NCI-H2081 treated with DMSO at 0.1 percent for 48 hours (cell line): Measurements from ENCODE around the gene TUBB1.
"Not testable (repeated sequence)": the region's sequence is repeated elsewhere in the genome, so short reads cannot be mapped to it uniquely, and the experiment has no call there.

Source experiments
- DNase-seq: peaks from one replicate; lab custom pipeline; 2025; lab: John Stamatoyannopoulos, UW

The TUBB1 gene

DNA sequence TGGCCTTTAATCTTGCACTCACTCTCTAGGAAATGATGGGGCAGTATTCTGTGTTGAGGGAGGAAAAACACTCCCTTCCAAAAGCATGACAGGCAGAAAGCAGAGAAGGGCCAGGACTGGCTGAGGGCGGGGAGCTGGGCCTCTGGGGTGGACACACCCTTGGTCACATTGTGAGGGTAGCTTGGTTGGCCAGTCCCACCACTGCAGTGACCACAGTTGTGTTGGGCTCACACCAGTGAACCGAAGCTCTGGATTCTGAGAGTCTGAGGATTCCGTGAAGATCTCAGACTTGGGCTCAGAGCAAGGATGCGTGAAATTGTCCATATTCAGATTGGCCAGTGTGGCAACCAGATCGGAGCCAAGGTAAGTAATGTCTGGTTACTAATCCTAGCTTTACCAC lies at the start of gene TUBB1:
Gene TUBB1, plus strand, starts transcription at position 213 of the 400 bp plus-strand sequence. Its CDS starts 94 bp downstream, at position 307.
- DNase-seq, result no peak

DNA sequence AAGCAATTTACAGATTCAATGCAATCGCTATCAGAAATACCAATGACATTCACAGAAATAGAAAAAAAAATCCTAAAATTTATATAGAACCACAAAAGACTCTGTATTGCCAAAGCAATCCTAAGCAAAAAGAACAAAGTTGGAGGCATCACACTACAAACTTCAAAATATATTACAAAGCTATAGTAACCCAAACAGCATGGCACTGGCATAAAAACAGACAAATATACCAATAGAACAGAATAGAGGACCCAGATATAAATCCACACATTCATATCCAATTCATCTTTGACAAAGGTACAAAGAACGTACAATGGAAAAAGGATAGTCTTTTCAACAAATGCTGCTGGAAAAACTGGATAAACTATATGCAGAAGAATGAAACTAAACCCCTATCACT lies 49.8 kb upstream of the TUBB1 start:
- DNase-seq, result no peak

DNA sequence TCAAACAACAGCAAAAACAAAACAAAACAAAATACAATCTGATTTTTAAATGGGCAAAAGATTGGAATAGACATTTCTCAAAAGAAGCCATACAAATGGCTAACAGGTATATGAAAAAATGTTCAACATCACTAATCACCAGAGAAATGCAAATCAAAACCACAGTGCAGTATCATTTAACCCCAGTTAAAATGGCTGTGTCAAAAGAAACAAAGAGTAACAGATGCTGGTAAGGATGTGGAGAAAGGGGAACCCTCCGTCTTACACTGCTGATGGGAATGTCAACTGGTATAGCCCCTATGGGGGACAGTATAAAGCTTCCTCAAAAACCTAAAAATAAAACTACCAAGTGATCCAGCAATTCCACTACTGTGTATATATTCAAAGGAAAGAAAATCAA lies 49.1 kb upstream of the TUBB1 start:
- DNase-seq, result no peak

DNA sequence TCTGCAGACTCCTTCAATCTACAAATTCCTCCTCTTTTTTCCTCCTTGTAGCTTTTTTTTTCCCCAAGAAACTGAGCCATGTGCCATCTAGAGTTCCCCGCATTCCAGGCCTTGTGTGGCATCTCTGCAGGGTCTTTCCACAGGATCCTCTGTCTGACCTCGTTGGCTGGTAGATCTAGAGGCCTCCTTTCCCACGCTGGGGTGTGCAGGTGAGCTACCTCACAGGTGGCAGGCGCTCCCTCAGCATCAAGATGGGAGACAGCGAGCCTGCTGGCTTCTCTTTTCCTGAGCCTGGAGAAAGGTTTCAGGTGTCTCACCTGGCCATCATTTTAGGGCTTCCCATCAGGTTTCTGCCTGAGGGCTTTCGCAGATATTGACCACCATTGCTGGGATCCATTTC lies 47.8 kb upstream of the TUBB1 start:
- no peak for DNase-seq

DNA sequence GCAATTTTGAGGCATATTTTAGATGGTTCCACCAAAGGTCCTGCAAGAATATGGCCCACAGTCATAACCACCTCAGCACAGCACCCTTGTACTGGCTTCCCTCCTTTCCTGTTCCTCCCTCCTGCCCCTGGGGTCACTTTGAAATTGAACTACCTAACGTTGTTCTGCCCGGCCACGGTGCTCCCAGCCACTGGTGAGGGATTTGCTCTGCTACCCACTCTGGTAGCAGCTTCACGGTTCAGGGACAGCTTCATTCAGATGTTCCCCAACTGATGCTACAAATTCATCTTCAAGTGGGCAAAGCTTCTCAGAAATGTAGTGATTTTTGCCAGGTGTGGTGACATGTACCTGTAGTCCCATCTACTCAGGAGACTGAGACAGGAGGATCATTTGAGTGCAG lies 46.0 kb upstream of the TUBB1 start:
- DNase-seq, result no peak

DNA sequence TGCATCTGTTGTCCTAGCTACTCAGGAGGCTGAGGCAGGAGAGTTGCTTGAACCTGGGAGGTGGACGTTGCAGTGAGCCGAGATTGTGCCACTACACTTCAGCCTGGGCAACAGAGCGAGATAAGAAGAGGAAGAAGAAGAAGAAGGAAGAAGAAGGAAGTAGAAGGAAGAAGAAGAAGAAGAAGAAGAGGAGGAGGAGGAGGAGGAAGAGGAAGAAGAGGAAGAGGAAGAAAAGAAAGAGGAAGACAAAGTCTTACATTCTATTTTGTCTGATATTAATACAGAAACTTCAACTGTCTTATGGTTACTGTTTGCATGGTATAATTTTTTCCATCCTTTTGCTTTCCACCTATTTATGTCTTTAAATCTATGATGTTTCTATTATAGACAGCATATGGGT lies 45.4 kb upstream of the TUBB1 start:
- DNase-seq, result no peak

DNA sequence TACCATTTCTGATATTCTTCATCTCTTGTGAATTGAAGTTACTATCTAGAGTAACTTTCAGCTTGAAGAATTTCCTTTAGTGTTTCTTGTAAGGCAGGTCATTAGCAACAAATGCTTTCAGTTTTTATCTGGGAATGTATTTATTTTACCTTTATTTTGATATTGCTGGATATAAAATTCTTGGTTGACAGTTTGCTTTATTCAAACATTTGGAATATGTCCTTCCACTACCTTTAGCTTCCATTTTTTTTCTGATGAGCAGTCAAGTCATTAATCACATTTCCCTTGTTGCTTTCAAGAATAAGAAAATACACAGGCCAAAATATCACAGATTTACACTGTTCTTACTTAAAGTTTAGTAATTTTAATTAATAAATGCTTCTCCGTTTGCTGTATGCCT lies 43.9 kb upstream of the TUBB1 start:
- no peak for DNase-seq

DNA sequence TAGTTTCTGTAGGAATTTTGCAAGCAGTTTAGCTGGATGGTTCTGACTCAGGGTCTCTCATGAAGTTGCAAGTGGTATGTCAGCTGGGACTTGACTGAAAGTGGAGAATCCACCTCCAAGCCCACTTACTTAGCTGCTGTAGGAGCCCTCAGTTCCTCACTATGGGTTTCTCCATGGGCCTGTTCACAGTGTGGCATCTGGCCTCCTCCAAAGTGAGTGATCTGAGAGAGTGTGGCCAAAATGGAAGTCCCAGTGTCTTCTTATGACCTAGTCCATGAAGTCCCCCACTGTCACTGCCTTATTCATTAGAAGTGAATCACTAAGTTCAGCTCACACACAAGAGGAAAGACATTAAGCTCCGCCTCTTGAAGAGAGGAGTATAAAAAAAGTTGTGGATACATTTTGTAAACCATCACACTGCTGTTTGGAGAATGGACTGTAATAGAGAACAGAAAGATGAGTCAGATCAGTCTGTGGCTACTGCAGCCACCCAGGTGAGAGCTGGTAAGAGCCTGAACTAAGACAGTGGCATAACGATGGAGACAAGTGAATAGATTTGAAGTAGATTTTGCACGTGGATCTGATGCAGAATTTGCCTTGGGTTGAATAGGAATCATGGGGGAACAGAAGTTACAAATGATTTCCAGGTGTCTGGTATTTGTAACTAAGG lies 43.0 kb upstream of the TUBB1 start:
- no peak for DNase-seq

DNA sequence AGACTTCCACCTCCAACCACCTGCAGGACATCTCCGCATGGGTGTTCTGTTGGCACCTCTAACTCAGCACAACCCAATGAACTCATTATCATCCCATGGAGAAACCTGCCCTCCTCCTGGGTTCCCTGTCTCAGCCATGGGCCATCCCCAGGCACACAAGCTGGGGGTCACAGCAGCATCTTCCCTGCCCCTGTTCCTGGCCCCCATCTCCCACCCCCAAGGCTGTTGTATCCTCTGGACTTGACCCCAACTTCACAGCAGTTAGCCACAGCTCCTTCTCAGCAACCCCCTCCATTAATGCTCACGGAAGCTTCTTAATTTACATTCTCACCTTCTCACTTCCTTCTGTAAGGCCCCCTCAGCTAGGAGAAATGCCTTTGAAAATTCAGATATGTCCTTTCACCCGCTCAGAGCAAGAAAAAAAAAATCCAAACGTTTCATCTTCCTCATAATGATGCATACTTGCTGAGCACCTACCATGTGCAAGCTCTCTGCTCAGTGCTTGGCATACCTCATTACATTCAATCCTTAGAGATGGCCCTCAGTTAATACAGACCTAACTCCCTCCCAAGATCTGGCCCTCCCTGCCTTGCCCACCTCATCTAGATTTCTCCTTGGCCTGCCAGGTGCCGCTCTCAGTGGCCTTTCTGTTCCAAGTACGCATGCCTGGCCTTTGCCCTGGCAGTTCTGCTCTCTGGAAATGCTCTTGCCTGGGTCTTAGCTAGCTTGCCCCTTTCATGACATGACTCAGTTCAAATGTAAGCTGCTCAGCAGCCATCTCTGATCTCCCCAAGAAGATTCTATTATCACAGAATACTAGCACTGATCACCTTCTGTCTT lies 40.7 kb upstream of the TUBB1 start:
- DNase-seq, result no peak

DNA sequence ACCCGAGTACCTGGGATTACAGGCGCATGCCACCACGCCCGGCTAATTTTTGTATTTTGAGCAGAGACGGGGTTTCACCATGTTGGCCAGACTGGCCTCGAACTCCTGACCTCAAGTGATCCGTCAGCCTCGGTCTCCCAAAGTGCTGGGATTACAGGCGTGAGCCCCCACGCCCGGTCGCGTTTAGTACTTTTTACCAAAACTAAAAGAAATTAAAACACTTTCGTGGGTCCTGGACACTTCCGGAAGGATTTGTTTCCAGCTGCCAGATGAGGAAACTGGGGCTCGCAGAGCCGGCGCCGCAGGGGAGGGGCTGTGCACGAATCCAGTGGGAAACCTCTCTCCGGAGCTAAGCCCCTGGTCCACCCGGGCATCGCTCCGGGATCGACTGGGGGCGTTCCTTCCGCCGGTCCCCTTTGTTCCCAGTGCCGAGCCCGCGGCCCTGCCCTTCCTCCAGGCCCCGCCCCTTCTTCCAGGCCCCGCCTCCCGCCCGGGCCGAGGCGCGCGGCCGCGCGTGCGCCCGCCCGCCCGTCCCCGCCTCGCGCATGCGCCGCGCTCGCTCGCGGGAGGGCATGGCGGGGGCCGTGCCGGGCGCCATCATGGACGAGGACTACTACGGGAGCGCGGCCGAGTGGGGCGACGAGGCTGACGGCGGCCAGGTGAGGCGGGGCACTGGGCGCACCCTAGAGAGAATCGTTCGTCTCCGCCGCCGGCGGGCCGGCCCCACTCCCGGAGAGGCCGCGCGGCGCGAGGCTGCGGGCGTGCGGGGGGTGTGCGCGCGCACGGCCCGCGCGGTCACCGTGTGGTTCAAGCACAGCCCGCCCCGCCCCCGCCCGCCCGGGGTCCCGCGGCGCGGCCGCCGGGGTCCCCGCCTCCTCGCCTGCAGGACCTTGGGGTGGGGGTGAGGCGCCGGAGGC lies 38.3 kb upstream of the TUBB1 start, which contains the start of gene NELFCD:
Gene NELFCD, plus strand, starts transcription at position 546 of the 917 bp plus-strand sequence. Its CDS starts 54 bp downstream, at position 600.
- DNase-seq, result peak; percentile 51

DNA sequence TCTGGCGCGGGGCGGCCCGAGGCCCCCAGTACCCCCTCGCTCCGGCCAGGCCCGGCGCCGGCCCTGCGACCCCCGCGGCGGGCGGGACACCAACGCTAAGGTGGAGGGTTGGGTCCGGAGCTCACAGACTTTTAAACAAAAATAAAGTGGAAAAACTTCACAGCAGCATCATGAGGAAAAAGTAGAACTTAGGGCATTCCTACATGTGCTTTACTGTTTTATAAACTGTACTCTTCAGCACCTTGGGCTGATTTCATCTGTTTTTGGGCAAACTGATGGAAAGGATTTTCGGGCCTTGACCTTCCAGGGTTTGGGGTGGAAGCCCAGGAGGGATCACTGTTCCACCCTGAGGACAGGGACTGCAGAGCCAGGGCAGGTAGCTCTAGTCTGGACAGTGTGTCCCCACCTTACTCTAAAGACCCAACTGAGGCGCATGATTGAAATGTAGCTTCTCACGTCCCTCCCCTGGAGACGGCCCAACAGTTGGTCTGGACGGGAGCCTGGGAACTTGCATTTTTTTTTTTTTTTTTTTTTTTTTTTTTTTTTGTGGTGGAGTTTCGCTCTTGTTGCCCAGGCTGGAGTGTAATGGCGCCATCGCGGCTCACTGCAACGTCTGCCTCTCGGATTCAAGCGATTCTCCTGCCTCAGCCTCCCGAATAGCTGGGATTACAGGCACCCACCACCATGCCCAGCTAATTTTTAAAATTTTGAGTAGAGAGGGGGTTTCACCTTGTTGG lies 37.4 kb upstream of the TUBB1 start:
- DNase-seq, result no peak

DNA sequence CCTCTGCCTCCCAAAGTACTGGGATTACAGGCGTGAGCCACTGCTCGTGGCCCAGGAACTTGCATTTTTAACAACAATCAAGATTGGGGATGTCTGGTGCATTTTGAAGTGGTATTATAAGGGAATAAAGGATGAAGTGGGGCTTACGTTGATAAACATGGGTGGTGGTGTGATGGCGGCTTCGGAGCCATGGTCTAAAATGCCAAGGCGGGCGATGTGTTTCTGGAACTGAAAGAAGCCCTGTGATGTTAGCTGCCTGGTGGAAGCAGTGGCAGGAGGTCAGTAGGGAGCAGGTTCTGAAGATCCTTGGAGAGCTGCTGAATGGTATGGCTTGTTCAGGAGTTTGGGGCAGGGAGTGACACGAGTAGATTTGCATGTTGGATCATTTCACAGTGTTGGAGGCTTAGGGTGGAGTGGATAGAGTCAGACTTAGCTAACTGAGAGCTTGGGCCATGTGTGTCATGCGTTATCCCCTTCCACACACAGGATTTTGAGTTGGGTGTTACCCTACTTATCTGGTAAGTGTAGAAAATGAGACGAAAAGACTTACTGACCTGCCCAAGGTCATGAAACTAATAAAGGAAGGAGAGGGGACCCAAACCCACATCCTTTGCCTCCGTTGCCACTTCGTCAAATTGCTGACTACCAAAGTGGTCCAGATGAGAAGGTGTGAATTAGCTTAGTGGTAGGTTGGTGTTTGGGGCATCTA lies 36.7 kb upstream of the TUBB1 start:
- no peak for DNase-seq

DNA sequence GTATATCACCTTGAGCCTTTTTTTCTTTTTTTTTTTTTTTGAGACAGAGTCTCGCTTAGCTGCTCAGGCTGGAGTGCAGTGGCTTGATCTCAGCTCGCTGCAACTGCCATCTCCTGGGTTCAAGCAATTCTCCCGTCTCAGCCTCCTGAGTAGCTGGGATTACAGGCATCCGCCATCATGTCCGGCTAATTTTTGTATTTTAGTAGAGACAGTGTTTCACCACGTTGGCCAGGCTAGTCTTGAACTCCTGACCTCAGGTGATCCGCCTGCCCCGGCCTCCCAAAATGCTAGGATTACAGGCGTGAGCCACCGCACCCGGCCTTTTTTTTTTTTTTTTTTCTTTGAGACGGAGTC lies 36.1 kb upstream of the TUBB1 start:
- not testable (repeated sequence) for DNase-seq

DNA sequence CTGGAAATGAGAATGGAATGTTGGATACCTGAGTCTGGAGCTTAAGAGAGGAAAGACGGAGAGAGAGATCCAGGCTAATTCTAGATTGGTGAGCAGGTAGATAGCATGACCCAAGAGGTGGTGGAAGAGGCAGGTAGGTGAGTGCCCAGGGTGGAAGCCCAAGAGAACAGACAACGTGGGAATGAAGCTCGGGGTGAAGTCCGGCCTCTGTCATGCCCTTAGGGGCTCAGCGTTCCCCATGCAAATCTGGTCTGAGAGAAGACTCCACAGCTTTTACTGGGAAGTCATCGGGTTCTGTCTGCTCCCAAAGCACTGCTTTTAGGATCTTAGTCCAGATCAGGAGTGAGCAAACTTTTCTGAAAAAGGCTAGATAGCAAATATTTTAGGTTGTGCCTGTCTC lies 34.5 kb upstream of the TUBB1 start:
- DNase-seq, result no peak

DNA sequence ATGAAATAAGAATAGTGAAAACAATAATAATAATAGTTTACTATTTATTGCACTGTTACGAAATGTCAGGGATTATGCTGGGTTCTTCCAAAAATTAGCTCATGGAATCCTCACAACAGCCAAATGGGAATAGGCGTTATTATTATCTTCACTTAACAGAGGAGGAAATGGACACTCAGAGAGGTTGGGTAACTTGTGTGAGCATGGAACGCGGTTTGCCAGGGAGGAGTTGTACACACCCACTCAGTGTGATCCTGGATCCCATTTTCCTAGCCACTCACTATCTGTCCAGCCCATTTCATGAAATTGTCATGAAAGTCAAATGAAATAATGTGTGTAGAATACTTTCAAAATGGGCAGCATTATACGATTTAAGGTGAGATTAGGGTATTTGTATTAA lies 33.6 kb upstream of the TUBB1 start:
- no peak for DNase-seq

DNA sequence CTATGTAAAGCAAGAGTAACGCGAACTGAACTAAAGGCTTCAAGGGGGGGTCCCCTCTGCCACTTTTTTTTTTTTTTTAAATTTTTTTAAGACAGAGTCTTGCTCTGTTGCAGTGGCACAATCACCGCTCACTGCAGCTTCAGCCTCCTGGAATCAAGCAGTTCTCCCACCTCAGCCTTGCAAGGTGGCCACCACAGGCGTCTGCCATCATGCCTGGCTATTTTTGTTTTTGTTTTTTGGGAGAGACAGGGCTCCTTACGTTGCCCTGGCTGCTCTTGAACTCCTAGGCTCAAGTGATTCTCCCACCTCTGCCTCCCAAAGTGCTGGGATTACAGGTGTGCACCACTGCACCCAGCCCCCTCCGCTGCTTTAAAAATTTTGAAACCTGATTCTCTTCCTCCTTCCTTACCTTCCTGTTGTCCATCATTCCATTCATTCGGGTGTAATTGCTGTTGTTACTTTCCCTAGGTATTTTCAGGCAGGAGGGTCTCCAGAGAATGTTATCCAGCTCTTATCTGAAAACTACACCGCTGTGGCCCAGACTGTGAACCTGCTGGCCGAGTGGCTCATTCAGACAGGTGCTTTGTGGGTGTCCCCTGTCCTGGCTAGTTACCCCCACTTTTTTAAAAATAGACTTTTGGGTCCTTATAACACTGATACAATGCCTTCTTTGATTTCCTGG lies 32.8 kb upstream of the TUBB1 start:
- no peak for DNase-seq

DNA sequence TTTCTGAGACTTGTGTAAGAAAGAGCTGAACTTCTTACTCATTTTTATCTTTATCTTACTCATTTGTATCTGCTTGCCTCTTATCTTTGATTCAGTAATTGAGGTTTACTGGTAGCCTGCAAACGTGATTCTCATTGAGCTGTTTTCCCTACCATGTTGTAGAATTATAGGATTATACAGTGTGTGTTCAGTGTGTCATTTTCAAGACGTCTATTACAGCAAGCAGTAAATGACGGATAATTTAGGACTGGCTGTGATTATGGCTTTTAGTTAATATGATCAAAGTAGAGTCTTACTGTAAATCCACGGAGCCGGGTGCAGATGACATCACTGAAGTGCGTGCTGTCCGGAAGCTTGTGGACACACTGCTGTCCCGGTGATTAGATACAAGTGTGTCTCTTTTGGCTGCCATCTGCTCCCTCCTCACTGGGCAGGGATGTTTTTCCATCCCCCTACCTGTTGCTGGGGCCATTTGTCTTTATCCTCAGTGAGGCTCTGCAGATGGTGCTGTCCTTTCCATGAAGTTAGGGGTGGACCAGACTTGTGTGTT lies 32.2 kb upstream of the TUBB1 start:
- no peak for DNase-seq

DNA sequence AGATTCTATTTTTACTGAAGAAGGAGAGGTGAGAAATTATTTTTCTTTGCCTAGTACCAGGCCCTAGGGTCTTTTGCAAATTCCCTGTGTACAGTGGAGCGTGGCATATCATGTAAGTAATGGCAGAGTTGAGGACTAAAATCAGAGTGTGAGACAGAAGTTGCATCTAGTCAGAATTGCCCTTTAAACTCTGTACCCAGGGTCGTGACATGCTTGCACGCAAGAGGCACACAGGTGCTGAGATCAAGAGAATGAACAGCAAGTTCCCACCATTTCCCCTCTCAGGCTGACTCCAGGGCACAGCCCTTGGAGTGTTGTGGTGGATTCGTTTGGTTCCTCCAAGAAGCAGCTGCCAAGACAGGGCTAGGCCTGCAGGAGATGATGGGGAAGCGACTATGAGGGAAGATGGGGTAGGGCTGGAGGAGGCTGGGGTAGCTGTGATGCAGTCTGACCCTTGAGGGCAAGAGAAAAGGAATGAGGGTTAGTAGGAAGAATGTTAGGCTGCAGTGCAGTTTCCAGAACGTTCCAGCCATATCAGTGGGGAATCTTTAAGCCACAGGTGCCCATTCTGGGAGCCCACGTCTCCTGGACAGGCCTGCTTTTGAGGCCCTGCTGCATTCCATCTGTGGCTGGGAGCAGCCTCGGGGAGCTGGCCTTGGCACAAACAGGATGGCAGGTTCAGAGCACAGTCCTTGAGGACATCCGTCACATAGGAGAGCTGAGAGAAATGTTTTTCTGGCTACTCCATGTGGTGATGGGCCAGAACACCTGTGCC lies 31.3 kb upstream of the TUBB1 start:
- no peak for DNase-seq

DNA sequence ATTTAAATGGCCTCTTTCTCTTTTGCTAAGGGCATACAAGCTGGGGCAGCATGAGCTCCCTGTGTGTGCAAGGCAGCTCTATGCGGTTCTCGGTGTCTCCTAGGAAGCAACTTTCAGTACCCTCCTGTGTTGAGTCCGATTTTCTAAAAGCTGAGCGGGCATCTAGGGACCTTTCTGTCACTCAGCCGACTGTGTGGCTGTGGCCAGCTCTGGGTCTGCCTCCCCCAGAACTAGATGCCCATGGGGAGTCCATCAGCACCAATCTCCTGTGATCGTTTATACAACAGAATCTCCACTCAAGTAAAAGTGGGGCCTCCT lies 30.7 kb upstream of the TUBB1 start:
- DNase-seq, result no peak

DNA sequence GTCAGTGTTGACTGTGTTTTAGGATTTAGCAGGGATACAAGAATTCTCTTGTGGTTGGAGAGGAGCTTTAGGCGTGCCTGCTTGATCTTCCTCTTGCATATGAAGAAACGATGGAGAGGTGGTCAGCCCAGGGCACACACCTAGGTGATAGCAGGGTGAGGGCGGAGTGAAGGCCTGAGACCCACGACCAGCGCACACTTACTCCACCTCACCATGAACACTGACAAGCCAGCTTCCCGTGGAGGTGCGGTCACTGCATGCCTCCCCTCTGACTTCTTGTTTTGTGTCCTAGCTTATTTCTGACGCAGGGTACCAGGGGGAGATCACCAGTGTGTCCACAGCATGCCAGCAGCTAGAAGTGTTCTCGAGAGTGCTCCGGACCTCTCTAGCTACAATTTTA lies 30.0 kb upstream of the TUBB1 start:
- no peak for DNase-seq
